Measurements from ENCODE around the gene RFC3. TPM values are rescaled to one million over a fixed set of nuclear protein-coding genes. Genes with fewer than 3 reads are reported as not detected.

Gene RFC3
- total RNA-seq, 4 donors from 2014 or later = 4.4 to 18.0 (median 13.0) TPM

GRCh38 chr13:33842207-33842606, 24.3 kb downstream of the RFC3 start:
- TF ChIP-seq, protein P1, sequence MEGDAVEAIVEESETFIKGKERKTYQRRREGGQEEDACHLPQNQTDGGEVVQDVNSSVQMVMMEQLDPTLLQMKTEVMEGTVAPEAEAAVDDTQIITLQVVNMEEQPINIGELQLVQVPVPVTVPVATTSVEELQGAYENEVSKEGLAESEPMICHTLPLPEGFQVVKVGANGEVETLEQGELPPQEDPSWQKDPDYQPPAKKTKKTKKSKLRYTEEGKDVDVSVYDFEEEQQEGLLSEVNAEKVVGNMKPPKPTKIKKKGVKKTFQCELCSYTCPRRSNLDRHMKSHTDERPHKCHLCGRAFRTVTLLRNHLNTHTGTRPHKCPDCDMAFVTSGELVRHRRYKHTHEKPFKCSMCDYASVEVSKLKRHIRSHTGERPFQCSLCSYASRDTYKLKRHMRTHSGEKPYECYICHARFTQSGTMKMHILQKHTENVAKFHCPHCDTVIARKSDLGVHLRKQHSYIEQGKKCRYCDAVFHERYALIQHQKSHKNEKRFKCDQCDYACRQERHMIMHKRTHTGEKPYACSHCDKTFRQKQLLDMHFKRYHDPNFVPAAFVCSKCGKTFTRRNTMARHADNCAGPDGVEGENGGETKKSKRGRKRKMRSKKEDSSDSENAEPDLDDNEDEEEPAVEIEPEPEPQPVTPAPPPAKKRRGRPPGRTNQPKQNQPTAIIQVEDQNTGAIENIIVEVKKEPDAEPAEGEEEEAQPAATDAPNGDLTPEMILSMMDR (IDR thresholded peaks at IDR 0.05) = no peak
- no peak for TF ChIP-seq POLR2A (IDR thresholded peaks at IDR 0.05)
- H3K4me3 ChIP-seq = no peak overlapping the region
- no peaks in the 10 kb centered on the region for H3K4me1 ChIP-seq
- DNase-seq = no peak
- no peaks in the 10 kb centered on the region for H3K27me3 ChIP-seq
- WGBS, 2 donors = 92 to 93% methylated on average over 4 of the region's 4 CpGs
- H3K9me3 ChIP-seq = no peaks in the 10 kb centered on the region
- H3K27ac ChIP-seq = no peak overlapping the region
- H3K36me3 ChIP-seq = peaks cover 0 to 4% (median 0%) of the 10 kb centered on the region in 3 donors
- intact Hi-C loops (cut with DNase I) = no loop called here

DNA sequence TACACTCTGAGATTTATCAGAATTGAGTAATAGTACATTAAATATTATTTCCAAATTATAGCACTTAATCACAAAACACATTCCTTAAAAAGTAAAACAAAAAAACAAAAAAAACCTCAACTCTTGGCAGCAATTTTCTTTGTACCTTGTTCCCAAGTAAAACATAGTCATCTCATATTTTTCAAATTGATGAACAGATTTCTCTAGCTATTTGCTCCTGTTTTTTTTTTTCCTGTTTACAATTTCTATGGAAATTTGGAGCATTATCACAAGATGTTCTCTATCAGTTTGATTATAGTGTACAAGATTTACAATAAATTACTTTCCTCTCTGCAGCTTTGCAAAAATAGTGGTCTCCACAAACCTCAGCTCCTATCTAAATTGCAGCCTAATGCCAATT, 25.0 kb downstream of the RFC3 start:
- Histone ChIP-seq H3K4me1 (no peaks in the 10 kb centered on the region), H3K9me3 (no peaks in the 10 kb centered on the region), H3K27me3 (no peaks in the 10 kb centered on the region), H3K27ac (no peak overlapping the region), H3K4me3 (no peak overlapping the region), H3K36me3 (peaks cover 0 to 4% (median 0%) of the 10 kb centered on the region in 3 donors)
- intact Hi-C loops (cut with DNase I) = no loop called here
- no peak for TF ChIP-seq POLR2A (IDR thresholded peaks at IDR 0.05)
- TF ChIP-seq, protein P1 (IDR thresholded peaks at IDR 0.05) = no peak
- DNase-seq = no peak

DNA sequence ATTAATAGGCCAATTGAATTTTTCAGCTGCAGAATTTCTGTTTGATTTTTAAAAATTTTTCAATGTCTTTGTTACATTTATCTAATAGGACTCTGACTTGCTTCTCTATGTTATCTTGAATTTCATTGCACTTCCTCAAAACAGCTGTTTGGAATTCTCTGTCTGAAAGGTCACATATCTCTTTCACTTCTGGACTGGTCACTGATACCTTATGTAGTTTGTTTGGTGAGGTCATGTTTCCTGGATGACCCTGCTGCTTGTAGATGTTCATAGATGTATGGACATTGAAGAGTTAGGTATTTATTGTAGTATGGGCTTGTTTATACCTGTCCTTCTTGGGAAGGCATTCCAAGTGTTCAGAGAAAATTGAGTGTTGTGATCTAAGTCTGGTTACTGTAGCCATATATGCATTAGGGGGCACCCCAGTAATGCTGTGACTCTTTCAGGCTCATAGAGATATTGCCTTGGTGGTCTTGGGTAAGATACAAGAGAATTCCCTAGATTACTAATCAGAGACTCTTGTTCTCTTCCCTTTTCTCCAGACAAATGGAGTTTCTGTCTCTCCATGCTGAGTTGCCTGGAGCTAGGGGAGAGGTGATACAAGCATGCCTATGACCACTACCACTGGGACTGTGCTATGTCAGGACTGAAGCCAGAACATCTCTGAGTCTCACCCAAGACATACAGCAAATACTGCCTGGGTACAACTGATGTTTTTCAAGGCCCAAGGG, 27.8 kb downstream of the RFC3 start:
- no peak for DNase-seq
- intact Hi-C loops (cut with DNase I) = no loop called here
- no peaks in the 10 kb centered on the region for H3K4me1 ChIP-seq
- no peaks in the 10 kb centered on the region for H3K27me3 ChIP-seq
- no peak overlapping the region for H3K27ac ChIP-seq
- peaks cover 0 to 4% (median 0%) of the 10 kb centered on the region in 3 donors for H3K36me3 ChIP-seq
- TF ChIP-seq, protein P1 (IDR thresholded peaks at IDR 0.05) = no peak
- no peak for TF ChIP-seq POLR2A (IDR thresholded peaks at IDR 0.05)
- no peak overlapping the region for H3K4me3 ChIP-seq
- no peaks in the 10 kb centered on the region for H3K9me3 ChIP-seq

GRCh38 chr13:33846303-33847062, 28.5 kb downstream of the RFC3 start:
- H3K4me3 ChIP-seq = no peak overlapping the region
- intact Hi-C loops (cut with DNase I) = no loop called here
- H3K9me3 ChIP-seq = no peaks in the 10 kb centered on the region
- WGBS, 2 donors = 95 to 96% methylated on average over 7 of the region's 10 CpGs
- H3K27me3 ChIP-seq = no peaks in the 10 kb centered on the region
- TF ChIP-seq POLR2A (IDR thresholded peaks at IDR 0.05) = no peak
- no peak for DNase-seq
- H3K4me1 ChIP-seq = no peaks in the 10 kb centered on the region
- H3K36me3 ChIP-seq = peaks cover 0 to 4% (median 0%) of the 10 kb centered on the region in 3 donors
- H3K27ac ChIP-seq = no peak overlapping the region

- DNase-seq = no peak
- no peaks in the 10 kb centered on the region for H3K4me1 ChIP-seq
- TF ChIP-seq, protein P1 (IDR thresholded peaks at IDR 0.05) = no peak
- TF ChIP-seq POLR2A (IDR thresholded peaks at IDR 0.05) = no peak
- H3K36me3 ChIP-seq = peaks cover 0 to 4% (median 0%) of the 10 kb centered on the region in 3 donors
- no peak overlapping the region for H3K4me3 ChIP-seq
- intact Hi-C loops (cut with DNase I) = no loop called here
- H3K27ac ChIP-seq = no peak overlapping the region
- no peaks in the 10 kb centered on the region for H3K27me3 ChIP-seq
- H3K9me3 ChIP-seq = no peaks in the 10 kb centered on the region
Measured at GRCh38 chr13:33849211-33849610, 31.3 kb downstream of the RFC3 start.
